ENCODE results near the gene SPATA9. TPM values are rescaled to one million over a fixed set of nuclear protein-coding genes. Genes with fewer than 3 reads are reported as not detected.
"Not testable (repeated sequence)": the region's sequence is repeated elsewhere in the genome, so short reads cannot be mapped to it uniquely, and the experiment has no call there.

SPATA9 gene
- total RNA-seq, 1 donor from 2014 or later, result 1.4 TPM

GRCh38 chr5:95646226-95646568, 36.6 kb downstream of the SPATA9 start:
- DNase-seq (ENCODE audit: low spot score), result peak; percentile 49

GRCh38 chr5:95644351-95645042, 38.3 kb downstream of the SPATA9 start:
- DNase-seq (ENCODE audit: low spot score), result peak; percentile 61

- DNase-seq (ENCODE audit: low spot score), result no peak
Measured at GRCh38 chr5:95643152-95643551, 39.6 kb downstream of the SPATA9 start.

GRCh38 chr5:95641741-95642220, 41.0 kb downstream of the SPATA9 start:
- DNase-seq (ENCODE audit: low spot score), result peak; percentile 61

- no peak for DNase-seq (ENCODE audit: low spot score)
Measured at GRCh38 chr5:95638632-95639031, 44.2 kb downstream of the SPATA9 start.

- DNase-seq (ENCODE audit: low spot score), result no peak
Measured at GRCh38 chr5:95634081-95634480, 48.7 kb downstream of the SPATA9 start.

GRCh38 chr5:95633671-95634070, 49.1 kb downstream of the SPATA9 start:
- no peak for DNase-seq (ENCODE audit: low spot score)

- DNase-seq (ENCODE audit: low spot score), result not testable (repeated sequence)
Measured at GRCh38 chr5:95632942-95633341, 49.8 kb downstream of the SPATA9 start.

GRCh38 chr5:95631991-95632675, 50.7 kb downstream of the SPATA9 start:
- no peak for DNase-seq (ENCODE audit: low spot score)

- DNase-seq (ENCODE audit: low spot score), result no peak
Measured at GRCh38 chr5:95631255-95631958, 51.4 kb downstream of the SPATA9 start.

GRCh38 chr5:95630394-95630917, 52.3 kb downstream of the SPATA9 start:
- DNase-seq (ENCODE audit: low spot score), result no peak

GRCh38 chr5:95628933-95629332, 53.9 kb downstream of the SPATA9 start:
- DNase-seq (ENCODE audit: low spot score), result no peak

- DNase-seq (ENCODE audit: low spot score), result no peak
Measured at GRCh38 chr5:95627971-95628810, 54.6 kb downstream of the SPATA9 start.

- no peak for DNase-seq (ENCODE audit: low spot score)
Measured at GRCh38 chr5:95626701-95627100, 56.1 kb downstream of the SPATA9 start.

GRCh38 chr5:95624368-95624767, 58.4 kb downstream of the SPATA9 start:
- no peak for DNase-seq (ENCODE audit: low spot score)

- no peak for DNase-seq (ENCODE audit: low spot score)
Measured at GRCh38 chr5:95623706-95624105, 59.1 kb downstream of the SPATA9 start.

- DNase-seq (ENCODE audit: low spot score), result no peak
Measured at GRCh38 chr5:95621839-95622629, 60.8 kb downstream of the SPATA9 start.

- no peak for DNase-seq (ENCODE audit: low spot score)
Measured at GRCh38 chr5:95620870-95621838, 61.6 kb downstream of the SPATA9 start.

- DNase-seq (ENCODE audit: low spot score), result peak; percentile 48
Measured at GRCh38 chr5:95620030-95620869, 62.5 kb downstream of the SPATA9 start, which contains the start of gene GPR150. Gene GPR150 (plus strand): TSS chr5:95620087. CDS start chr5:95620276, 189 bp downstream.
